HEK293T (cell line): Measurements from ENCODE around the gene ELMO3.

Experiments used
- CTCF ChIA-PET: fragments of 350-600 bp; formaldehyde crosslinking; extraction: SDS; loops from one replicate; lab custom pipeline; 2021; ENCODE audit warnings: antibody characterized with exemption, inconsistent platforms; lab: Yijun Ruan, JAX
- POLR2A ChIA-PET: fragments of 350-600 bp; formaldehyde crosslinking; extraction: SDS; loops from one replicate; lab custom pipeline; 2020; ENCODE audit warnings: antibody characterized with exemption, inconsistent platforms; lab: Yijun Ruan, JAX
- DNase-seq: peaks from one replicate; pipeline ENCODE4 v3.0.0; 2012; ENCODE audit warnings: mixed read lengths; ENCODE audit errors: extremely low spot score
- ARNT ChIP-seq: fragments of 450-650 bp; IDR thresholded peaks from 2 replicates; pipeline ENCODE4 v1.6.1; 2017; ENCODE audit warnings: mild to moderate bottlenecking
- BHLHE40 ChIP-seq: fragments of 450-650 bp; IDR thresholded peaks from 2 replicates; pipeline ENCODE4 v1.6.1; 2016; ENCODE audit warnings: mild to moderate bottlenecking, moderate library complexity, borderline replicate concordance
- CTBP1 ChIP-seq: fragments of 450-650 bp; IDR thresholded peaks from 2 replicates; pipeline ENCODE4 v1.6.1; 2016; ENCODE audit warnings: borderline replicate concordance
- ELF4 ChIP-seq: fragments of 450-650 bp; IDR thresholded peaks from 2 replicates; pipeline ENCODE4 v1.6.1; 2017; ENCODE audit warnings: antibody characterized with exemption
- FOXA1 ChIP-seq: fragments of 450-650 bp; IDR thresholded peaks from 2 replicates; pipeline ENCODE4 v1.6.1; 2016; ENCODE audit warnings: mild to moderate bottlenecking
- FOXK2 ChIP-seq: fragments of 450-650 bp; IDR thresholded peaks from 2 replicates; pipeline ENCODE4 v1.6.1; 2016; ENCODE audit warnings: mild to moderate bottlenecking
- FOXM1 ChIP-seq: fragments of 450-650 bp; IDR thresholded peaks from 2 replicates; pipeline ENCODE4 v1.6.1; 2017; ENCODE audit warnings: mild to moderate bottlenecking, borderline replicate concordance
- HDGF ChIP-seq: fragments of 450-650 bp; IDR thresholded peaks from 2 replicates; pipeline ENCODE4 v1.6.1; 2017; ENCODE audit warnings: antibody characterized with exemption, borderline replicate concordance
- L3MBTL2 ChIP-seq: fragments of 450-650 bp; conservative IDR thresholded peaks from 2 replicates; pipeline ENCODE4 v1.6.1; 2016; ENCODE audit warnings: mild to moderate bottlenecking
- LEF1 ChIP-seq: fragments of 450-650 bp; IDR thresholded peaks from 2 replicates; pipeline ENCODE4 v1.6.1; 2017; ENCODE audit warnings: mild to moderate bottlenecking, borderline replicate concordance
- NFRKB ChIP-seq: fragments of 450-650 bp; IDR thresholded peaks from 2 replicates; pipeline ENCODE4 v1.6.1; 2016; ENCODE audit warnings: mild to moderate bottlenecking, moderate library complexity
- SP1 ChIP-seq: fragments of 450-650 bp; IDR thresholded peaks from 2 replicates; pipeline ENCODE4 v1.6.1; 2017
- SUZ12 ChIP-seq: fragments of 450-650 bp; IDR thresholded peaks from 2 replicates; pipeline ENCODE4 v1.6.1; 2016; ENCODE audit warnings: mild to moderate bottlenecking
- TARDBP ChIP-seq: fragments of 450-650 bp; IDR thresholded peaks from 2 replicates; pipeline ENCODE4 v1.6.1; 2016
- ZNF384 ChIP-seq: fragments of 450-650 bp; IDR thresholded peaks from 2 replicates; pipeline ENCODE4 v1.6.1; 2016
- TF ChIP-seq, protein P1 (sequence below): fragments of 450-650 bp; IDR thresholded peaks from 2 replicates; pipeline ENCODE4 v1.6.1; 2016

ELMO3 gene

DNA sequence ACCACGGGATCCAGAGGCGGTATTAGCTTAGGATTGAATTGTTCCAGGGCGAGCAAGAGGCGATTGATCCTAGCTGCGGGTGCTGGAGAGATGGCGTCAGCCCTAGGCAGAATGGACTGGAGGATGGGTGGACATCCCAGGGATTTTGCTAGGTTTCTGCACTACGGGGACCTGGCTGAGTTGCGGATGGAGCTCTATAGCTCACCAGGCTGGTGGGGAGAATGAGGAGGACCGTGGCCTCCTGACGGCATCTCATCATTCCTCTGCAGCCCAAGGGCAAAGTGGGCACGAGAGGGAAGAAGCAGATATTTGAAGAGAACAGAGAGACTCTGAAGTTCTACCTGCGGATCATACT is 28.6 kb downstream of the ELMO3 start:
- POLR2A ChIA-PET = interaction anchor here (1.4 to 2.4 kb wide), 10 partner anchors 9 to 57 kb away, joined by 3 to 22 read pairs (median 7); partner anchors contain the start of genes FHOD1, NOL3, PLEKHG4 and SLC9A5
- no peak for TF ChIP-seq FOXK2
- TF ChIP-seq, protein P1, sequence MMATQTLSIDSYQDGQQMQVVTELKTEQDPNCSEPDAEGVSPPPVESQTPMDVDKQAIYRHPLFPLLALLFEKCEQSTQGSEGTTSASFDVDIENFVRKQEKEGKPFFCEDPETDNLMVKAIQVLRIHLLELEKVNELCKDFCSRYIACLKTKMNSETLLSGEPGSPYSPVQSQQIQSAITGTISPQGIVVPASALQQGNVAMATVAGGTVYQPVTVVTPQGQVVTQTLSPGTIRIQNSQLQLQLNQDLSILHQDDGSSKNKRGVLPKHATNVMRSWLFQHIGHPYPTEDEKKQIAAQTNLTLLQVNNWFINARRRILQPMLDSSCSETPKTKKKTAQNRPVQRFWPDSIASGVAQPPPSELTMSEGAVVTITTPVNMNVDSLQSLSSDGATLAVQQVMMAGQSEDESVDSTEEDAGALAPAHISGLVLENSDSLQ = no peak
- TF ChIP-seq LEF1 = no peak
- TF ChIP-seq CTBP1 = no peak
- no peak for DNase-seq
- CTCF ChIA-PET = interaction anchor here (0.8 to 1.2 kb wide), 3 partner anchors 33 to 267 kb away, joined by 3 to 5 read pairs (median 4); partner anchors contain the start of gene CES3

DNA sequence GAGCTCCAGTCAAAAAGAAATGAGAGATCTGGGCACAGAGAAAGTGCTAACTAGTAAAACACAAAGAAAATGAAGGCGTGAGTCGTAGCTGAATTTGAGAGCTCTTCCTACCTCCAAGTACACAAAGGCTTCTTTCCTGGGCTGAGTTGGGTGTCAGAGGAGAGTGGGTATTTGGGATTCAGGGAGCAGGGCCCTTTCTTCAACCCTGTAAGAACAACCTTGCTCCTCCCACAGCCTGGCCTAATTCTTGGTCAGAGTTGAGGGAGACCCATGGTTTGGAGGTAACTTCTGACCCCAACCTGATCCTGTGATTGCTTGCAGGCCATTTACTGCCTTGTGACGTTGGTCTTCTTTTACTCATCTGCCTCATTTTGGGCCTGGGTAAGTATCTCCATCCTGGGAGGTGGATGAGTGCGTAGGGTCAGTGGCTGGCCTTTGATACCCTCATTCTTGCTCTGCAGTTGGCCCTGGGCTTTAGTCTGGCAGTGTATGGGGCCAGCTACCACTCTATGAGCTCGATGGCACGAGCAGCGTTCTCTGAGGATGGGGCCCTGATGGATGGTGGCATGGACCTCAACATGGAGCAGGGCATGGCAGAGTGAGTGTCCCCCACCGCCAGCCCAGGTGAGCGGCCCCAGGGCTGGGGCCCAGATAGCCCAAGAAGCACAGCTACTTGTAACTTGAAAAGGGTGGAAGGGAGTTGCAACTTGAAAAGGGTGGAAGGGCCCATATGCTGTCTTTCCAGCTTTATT is 29.3 kb downstream of the ELMO3 start:
- ChIA-PET POLR2A (interaction anchor here (1.0 to 2.4 kb wide), 9 partner anchors 8 to 58 kb away, joined by 3 to 22 read pairs (median 8); partner anchors contain the start of genes FHOD1, NOL3, PLEKHG4 and SLC9A5), CTCF (interaction anchor here (0.8 kb wide), 1 partner anchor 35 kb away, joined by 3 read pairs; no protein-coding TSS in a partner anchor)
- no peak for TF ChIP-seq ARNT
- TF ChIP-seq FOXM1 = no peak
- no peak for TF ChIP-seq BHLHE40
- TF ChIP-seq HDGF = no peak
- TF ChIP-seq SP1 = no peak
- TF ChIP-seq SUZ12 = no peak
- no peak for TF ChIP-seq ELF4
- TF ChIP-seq ZNF384 = no peak
- TF ChIP-seq TARDBP = no peak
- DNase-seq = no peak

DNA sequence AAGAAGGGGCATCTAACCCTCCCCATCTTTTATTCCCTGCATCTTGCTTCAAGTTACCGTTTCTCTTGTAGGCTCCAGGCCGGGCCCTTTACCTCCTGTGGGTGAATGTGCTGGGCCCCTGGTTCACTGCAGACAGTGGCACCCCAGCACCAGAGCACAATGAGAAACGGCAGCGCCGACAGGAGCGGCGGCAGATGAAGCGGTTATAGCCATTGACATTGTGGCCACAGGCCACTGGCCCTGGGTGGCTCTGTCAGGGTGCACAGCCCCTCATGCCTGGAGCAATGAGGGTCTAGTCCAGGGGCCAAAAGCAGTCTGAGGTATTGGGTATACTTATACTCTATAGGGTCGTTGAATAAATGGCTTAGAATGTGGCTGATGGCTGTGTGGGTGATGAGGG is 30.0 kb downstream of the ELMO3 start:
- DNase-seq = no peak
- POLR2A ChIA-PET = interaction anchor here (1.0 to 1.6 kb wide), 2 partner anchors 11 to 17 kb away, joined by 3 to 8 read pairs; no protein-coding TSS in a partner anchor
- TF ChIP-seq FOXK2 = no peak
- TF ChIP-seq NFRKB = no peak
- no peak for TF ChIP-seq ELF4
- no peak for TF ChIP-seq BHLHE40
- TF ChIP-seq CTBP1 = no peak
- TF ChIP-seq FOXM1 = no peak
- no peak for TF ChIP-seq SP1
- TF ChIP-seq ARNT = no peak
- no peak for TF ChIP-seq HDGF
- TF ChIP-seq FOXA1 = no peak
- no peak for TF ChIP-seq SUZ12
- TF ChIP-seq TARDBP = no peak
- CTCF ChIA-PET = no interaction called here

DNA sequence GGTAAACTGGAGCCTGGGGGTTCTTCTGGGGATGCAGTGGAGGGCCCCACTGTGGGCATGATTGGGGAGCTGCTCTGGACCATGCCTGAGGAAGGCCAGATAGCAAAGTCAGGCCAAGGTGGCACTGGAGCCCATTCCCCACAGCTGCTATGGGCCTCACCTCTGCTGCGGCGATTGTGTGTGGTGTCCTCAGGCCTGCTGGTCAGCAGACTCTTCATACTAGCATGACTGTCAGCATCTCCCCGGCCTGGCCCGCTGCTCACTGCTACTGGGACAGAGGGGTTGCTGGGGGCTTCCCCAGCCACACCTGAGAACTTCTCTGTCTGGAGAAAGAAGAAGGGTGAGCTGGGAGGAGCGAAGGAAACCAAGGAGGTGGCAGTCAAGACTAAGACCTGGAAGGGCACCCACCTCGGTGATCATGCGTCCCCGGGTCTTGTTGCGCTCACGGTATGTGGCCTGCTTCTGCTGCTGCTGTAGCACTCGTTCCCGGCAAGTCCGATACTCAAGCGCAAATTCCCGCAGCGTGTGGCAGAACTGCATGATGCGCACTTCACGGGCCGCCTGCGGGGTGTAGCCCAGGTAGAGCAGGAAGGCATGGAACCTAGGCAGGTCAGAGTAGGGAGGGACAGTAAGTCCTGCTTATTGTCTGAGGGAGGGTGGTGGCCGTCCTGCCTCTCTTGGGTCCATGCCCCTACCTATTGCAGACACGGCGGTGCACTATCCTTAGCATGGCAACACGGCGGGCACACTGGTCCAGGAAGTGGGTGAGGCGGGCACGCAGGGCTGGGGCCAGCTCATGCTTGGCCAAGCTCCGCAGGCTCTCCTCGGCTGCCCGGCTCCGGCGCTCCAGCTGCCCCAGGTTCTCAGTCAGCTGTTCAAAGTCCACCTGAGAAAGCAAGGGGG is 31.2 kb downstream of the ELMO3 start:
- POLR2A ChIA-PET = interaction anchor here (0.8 to 1.9 kb wide), 2 partner anchors 14 to 16 kb away, joined by 4 to 5 read pairs; no protein-coding TSS in a partner anchor
- DNase-seq = no peak
- TF ChIP-seq ELF4 = no peak
- TF ChIP-seq FOXA1 = no peak
- no peak for TF ChIP-seq ZNF384
- no peak for TF ChIP-seq SP1
- CTCF ChIA-PET = no interaction called here

DNA sequence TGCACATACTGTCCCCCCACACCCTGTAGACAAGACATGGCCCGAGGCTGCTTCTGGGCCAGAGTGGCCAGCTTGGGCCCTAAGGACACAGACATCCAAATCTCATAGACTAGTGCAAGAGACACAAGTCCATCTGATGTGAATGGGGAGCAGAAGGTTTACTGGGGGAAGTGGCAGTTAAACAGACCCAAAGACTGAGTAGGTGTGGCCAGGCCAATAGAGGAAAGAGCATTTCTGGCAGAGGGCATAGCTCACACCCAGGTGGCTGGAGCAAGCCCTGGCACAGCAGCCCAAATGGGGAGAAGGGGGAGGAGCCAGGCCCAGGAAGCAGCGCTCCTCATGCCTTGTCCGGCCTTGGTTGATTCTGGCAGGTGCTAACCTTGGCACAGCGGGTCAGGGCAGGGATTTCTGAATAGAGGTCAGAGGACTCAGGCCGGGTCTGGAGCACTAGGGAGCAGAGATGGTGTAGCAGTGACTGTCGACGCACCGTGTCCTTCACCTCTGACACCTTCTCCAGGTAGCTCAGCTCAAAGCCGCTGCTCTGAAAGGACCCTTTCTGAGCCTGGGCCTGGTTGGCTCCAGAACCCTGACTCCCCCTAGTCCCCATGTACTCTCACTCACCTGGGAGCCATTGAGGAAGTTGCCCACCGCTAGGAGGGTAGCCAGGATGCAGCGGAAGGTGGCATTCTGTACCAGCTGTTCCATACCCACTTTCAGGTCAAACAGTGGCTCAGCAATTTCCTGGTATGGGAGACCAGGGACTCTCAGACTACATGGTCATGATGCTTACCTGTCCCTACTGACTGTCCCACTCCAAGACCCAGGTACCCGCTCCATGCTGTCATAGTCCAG is 32.1 kb downstream of the ELMO3 start:
- ChIA-PET CTCF (no interaction called here), POLR2A (interaction anchor here (1.5 to 1.9 kb wide), 2 partner anchors 12 to 15 kb away, joined by 4 to 5 read pairs; no protein-coding TSS in a partner anchor)
- TF ChIP-seq FOXK2 (no peak), CTBP1 (no peak), ELF4 (no peak), TARDBP (no peak), L3MBTL2 (no peak), SP1 (no peak), ARNT (no peak), ZNF384 (no peak), FOXM1 (no peak), SUZ12 (no peak), HDGF (no peak), NFRKB (no peak), LEF1 (no peak), FOXA1 (no peak), BHLHE40 (no peak)
- TF ChIP-seq, protein P1 = no peak
- DNase-seq = no peak
